SK-N-SH treated with all-trans-retinoic acid at 6 μM for 48 hours (cell line): ENCODE data around the gene OLR1.

Experiments used
- ARNTL ChIP-seq: fragments of 450-650 bp; formaldehyde crosslinking; IDR thresholded peaks from 2 replicates; pipeline ENCODE4 v1.5.0; 2020; ENCODE audit warnings: low read depth, mild to moderate bottlenecking, moderate library complexity, borderline replicate concordance
- CREB5 ChIP-seq: fragments of 250-450 bp; sonication (Bioruptor Pico); IDR thresholded peaks from 2 replicates; pipeline ENCODE4 v1.5.1; 2020; ENCODE audit warnings: low read depth, mild to moderate bottlenecking, moderate library complexity
- CSRNP3 ChIP-seq: fragments of 250-450 bp; sonication (Bioruptor Pico); IDR thresholded peaks from 2 replicates; pipeline ENCODE4 v1.5.1; 2021; ENCODE audit warnings: mild to moderate bottlenecking, moderate library complexity
- ESRRG ChIP-seq: fragments of 250-450 bp; sonication (Bioruptor Pico); IDR thresholded peaks from 2 replicates; pipeline ENCODE4 v1.6.1; 2021; ENCODE audit warnings: mild to moderate bottlenecking
- PATZ1 ChIP-seq: fragments of 250-450 bp; sonication (Bioruptor Pico); IDR thresholded peaks from 2 replicates; pipeline ENCODE4 v1.8.0; 2020; ENCODE audit warnings: mild to moderate bottlenecking, moderate library complexity, borderline replicate concordance
- PPARA ChIP-seq: fragments of 250-450 bp; sonication (Bioruptor Pico); IDR thresholded peaks from 2 replicates; pipeline ENCODE4 v1.5.0; 2020; ENCODE audit warnings: mild to moderate bottlenecking, borderline replicate concordance
- SNAI2 ChIP-seq: fragments of 250-450 bp; sonication (Bioruptor Pico); IDR thresholded peaks from 2 replicates; pipeline ENCODE4 v1.5.0; 2020; ENCODE audit warnings: mild to moderate bottlenecking, moderate library complexity
- TSHZ2 ChIP-seq: fragments of 250-450 bp; sonication (Bioruptor Pico); IDR thresholded peaks from 2 replicates; pipeline ENCODE4 v1.5.0; 2020; ENCODE audit warnings: mild to moderate bottlenecking, moderate library complexity
- ZNF565 ChIP-seq: fragments of 450-650 bp; formaldehyde crosslinking; conservative IDR thresholded peaks from 2 replicates; pipeline ENCODE4 v1.5.0; 2020; ENCODE audit warnings: low read depth, mild to moderate bottlenecking, moderate library complexity

GRCh38 chr12:10196210-10196609 is 24.3 kb upstream of the OLR1 start:
- no peak for TF ChIP-seq ARNTL (CRISPR knock-in tag)
- TF ChIP-seq ZNF565 (CRISPR knock-in tag) = no peak
- TF ChIP-seq PPARA (CRISPR knock-in tag) = no peak
- no peak for TF ChIP-seq PATZ1 (CRISPR knock-in tag)
- no peak for TF ChIP-seq ESRRG
- TF ChIP-seq CSRNP3 = no peak
- no peak for TF ChIP-seq CREB5 (CRISPR knock-in tag)
- TF ChIP-seq SNAI2 = no peak
- TF ChIP-seq TSHZ2 = no peak
